HepG2 (cell line): Measurements from ENCODE around the gene TMTC3.

Experiments
- BORCS8-MEF2B ChIP-seq: sonication (generic); formaldehyde crosslinking; IDR thresholded peaks from 2 replicates; pipeline ENCODE4 v1.8.0; 2022; ENCODE audit warnings: mild to moderate bottlenecking, missing genetic modification reagents
- CHD2 ChIP-seq: IDR thresholded peaks from 2 replicates; pipeline ENCODE4 v1.6.1; 2011; ENCODE audit warnings: low read depth, low read length, improper control_type of control experiment
- CREB1 ChIP-seq, 2 experiments: fragments of 450-650 bp in 1 of 2; IDR thresholded peaks; 2 replicates each; pipeline ENCODE4 v1.6.1; 2016 to 2017; ENCODE audit warnings: control low read depth in 1 of 2, mild to moderate bottlenecking in 1 of 2, missing compliant biosample characterization in 1 of 2, missing genetic modification characterization in 1 of 2
- HES4 ChIP-seq: sonication (generic); formaldehyde crosslinking; IDR thresholded peaks from 2 replicates; pipeline ENCODE4 v1.9.0; 2021; ENCODE audit warnings: mild to moderate bottlenecking, missing genetic modification reagents, borderline replicate concordance
- KLF6 ChIP-seq: IDR thresholded peaks from 2 replicates; pipeline ENCODE4 v1.8.0; 2016; ENCODE audit warnings: missing biosample characterization, missing genetic modification reagents
- RAD21 ChIP-seq: fragments of 450-650 bp; formaldehyde crosslinking; IDR thresholded peaks from 2 replicates; pipeline ENCODE4 v1.5.0; 2020; ENCODE audit warnings: mild to moderate bottlenecking
- TAF1 ChIP-seq: sonication (generic); formaldehyde crosslinking; IDR thresholded peaks from 2 replicates; pipeline ENCODE4 v1.4.0; 2020; ENCODE audit warnings: missing genetic modification reagents
- TCF12 ChIP-seq, 2 experiments: fragments of 450-650 bp in 1 of 2; sonication (generic) in 1 of 2; formaldehyde crosslinking in 1 of 2; IDR thresholded peaks; 2 replicates each; pipeline versions ENCODE4 v1.6.1 to v1.8.0; 2017 to 2022; ENCODE audit warnings: antibody characterized with exemption in 1 of 2, mild to moderate bottlenecking in 1 of 2, missing genetic modification reagents in 1 of 2, moderate library complexity in 1 of 2
- YY1 ChIP-seq: IDR thresholded peaks from 2 replicates; pipeline ENCODE4 v1.6.1; 2011; ENCODE audit warnings: low read length, low read depth, moderate library complexity, mild to moderate bottlenecking; ENCODE audit not compliant: insufficient read depth, insufficient replicate concordance
- ZFX ChIP-seq: sonication (generic); formaldehyde crosslinking; IDR thresholded peaks from 2 replicates; pipeline ENCODE4 v1.4.0; 2020; ENCODE audit warnings: mild to moderate bottlenecking, low read depth, missing genetic modification reagents, moderate library complexity
- ZNF224 ChIP-seq: sonication (generic); formaldehyde crosslinking; IDR thresholded peaks from 2 replicates; pipeline ENCODE4 v1.5.0; 2020; ENCODE audit warnings: mild to moderate bottlenecking, missing genetic modification reagents
- ZNF451 ChIP-seq: sonication (generic); formaldehyde crosslinking; IDR thresholded peaks from 2 replicates; pipeline ENCODE4 v1.5.0; 2020; ENCODE audit warnings: mild to moderate bottlenecking, missing genetic modification reagents
- TF ChIP-seq, protein P1 (sequence below): sonication (generic); formaldehyde crosslinking; IDR thresholded peaks from 2 replicates; pipeline ENCODE4 v1.5.0; 2020; ENCODE audit warnings: mild to moderate bottlenecking, missing genetic modification reagents, moderate library complexity

GRCh38 chr12:88175544-88175943, 33.4 kb downstream of the TMTC3 start:
- no peak for TF ChIP-seq HES4 (CRISPR knock-in tag)
- no peak for TF ChIP-seq ZNF451
- TF ChIP-seq TAF1 (CRISPR knock-in tag), result no peak
- TF ChIP-seq, protein P1, sequence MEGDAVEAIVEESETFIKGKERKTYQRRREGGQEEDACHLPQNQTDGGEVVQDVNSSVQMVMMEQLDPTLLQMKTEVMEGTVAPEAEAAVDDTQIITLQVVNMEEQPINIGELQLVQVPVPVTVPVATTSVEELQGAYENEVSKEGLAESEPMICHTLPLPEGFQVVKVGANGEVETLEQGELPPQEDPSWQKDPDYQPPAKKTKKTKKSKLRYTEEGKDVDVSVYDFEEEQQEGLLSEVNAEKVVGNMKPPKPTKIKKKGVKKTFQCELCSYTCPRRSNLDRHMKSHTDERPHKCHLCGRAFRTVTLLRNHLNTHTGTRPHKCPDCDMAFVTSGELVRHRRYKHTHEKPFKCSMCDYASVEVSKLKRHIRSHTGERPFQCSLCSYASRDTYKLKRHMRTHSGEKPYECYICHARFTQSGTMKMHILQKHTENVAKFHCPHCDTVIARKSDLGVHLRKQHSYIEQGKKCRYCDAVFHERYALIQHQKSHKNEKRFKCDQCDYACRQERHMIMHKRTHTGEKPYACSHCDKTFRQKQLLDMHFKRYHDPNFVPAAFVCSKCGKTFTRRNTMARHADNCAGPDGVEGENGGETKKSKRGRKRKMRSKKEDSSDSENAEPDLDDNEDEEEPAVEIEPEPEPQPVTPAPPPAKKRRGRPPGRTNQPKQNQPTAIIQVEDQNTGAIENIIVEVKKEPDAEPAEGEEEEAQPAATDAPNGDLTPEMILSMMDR (CRISPR knock-in tag), result no peak
- TF ChIP-seq YY1, result no peak
- TF ChIP-seq CREB1 (IDR thresholded peaks at IDR 0.05), result no peak
- no peak for TF ChIP-seq CREB1 (CRISPR knock-in tag; IDR thresholded peaks at IDR 0.05)
- TF ChIP-seq RAD21, result no peak
- no peak for TF ChIP-seq KLF6
- TF ChIP-seq ZNF224 (CRISPR knock-in tag), result no peak
- no peak for TF ChIP-seq TCF12 (IDR thresholded peaks at IDR 0.05)
- no peak for TF ChIP-seq TCF12 (CRISPR knock-in tag; IDR thresholded peaks at IDR 0.05)
- no peak for TF ChIP-seq BORCS8-MEF2B (CRISPR knock-in tag)
- no peak for TF ChIP-seq CHD2
- TF ChIP-seq ZFX (CRISPR knock-in tag), result no peak
